ENCODE data around the gene RPAP3. TPM values are rescaled to one million over a fixed set of nuclear protein-coding genes. Genes with fewer than 3 reads are reported as not detected.

RPAP3 gene
- total and polyA plus RNA-seq, 9 of the 15 experiments (the other 6 are each of a cell fraction or from before 2014, with no cell fraction given): 40.0 to 92.1 (median 54.1) TPM

DNA sequence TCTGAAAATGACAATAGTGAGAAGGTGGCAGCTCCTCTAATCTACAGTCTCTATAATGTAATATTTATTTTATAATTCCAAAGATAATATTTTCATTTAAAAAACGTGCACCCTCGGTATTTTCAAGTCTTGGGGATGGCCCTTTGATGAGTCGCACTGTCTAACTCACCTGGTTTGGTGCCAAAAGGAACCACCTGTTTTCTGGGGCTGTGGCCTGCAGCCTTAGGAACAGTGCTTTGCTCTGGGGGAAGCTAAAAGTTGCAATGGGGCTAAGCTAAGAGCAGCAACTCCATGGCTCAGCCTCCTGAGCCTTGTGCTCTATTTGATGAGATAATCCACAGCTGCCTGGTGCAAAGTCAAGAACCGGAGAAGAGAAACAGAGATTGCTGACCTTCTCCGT, 25.9 kb upstream of the RPAP3 start:
- intact Hi-C loops (cut with micrococcal nuclease) (no loop called here), in situ Hi-C loops (cut with MboI) (no loop called here)
- no peak for TF ChIP-seq ATF7 (IDR thresholded peaks at IDR 0.05)
- TF ChIP-seq CBX2 (IDR thresholded peaks at IDR 0.05; ENCODE audit: insufficient read depth, low read length, poor library complexity, severe bottlenecking): no peak
- TF ChIP-seq, protein P1, sequence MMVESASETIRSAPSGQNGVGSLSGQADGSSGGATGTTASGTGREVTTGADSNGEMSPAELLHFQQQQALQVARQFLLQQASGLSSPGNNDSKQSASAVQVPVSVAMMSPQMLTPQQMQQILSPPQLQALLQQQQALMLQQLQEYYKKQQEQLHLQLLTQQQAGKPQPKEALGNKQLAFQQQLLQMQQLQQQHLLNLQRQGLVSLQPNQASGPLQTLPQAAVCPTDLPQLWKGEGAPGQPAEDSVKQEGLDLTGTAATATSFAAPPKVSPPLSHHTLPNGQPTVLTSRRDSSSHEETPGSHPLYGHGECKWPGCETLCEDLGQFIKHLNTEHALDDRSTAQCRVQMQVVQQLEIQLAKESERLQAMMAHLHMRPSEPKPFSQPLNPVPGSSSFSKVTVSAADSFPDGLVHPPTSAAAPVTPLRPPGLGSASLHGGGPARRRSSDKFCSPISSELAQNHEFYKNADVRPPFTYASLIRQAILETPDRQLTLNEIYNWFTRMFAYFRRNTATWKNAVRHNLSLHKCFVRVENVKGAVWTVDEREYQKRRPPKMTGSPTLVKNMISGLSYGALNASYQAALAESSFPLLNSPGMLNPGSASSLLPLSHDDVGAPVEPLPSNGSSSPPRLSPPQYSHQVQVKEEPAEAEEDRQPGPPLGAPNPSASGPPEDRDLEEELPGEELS (CRISPR knock-in tag; IDR thresholded peaks at IDR 0.05; ENCODE audit: borderline replicate concordance): no peak
- Histone ChIP-seq H2AFZ (ENCODE audit: low read depth, low read length) (no peak overlapping the region), H3K9ac (ENCODE audit: insufficient read depth in 1 of 2, low read depth in 2 of 2, low read length in 2 of 2) (no peak overlapping the region), H3K27me3 (ENCODE audit: control insufficient read depth in 2 of 2, insufficient read depth in 2 of 2, low read length in 2 of 2) (no peaks in the 10 kb centered on the region), H3K79me2 (ENCODE audit: control insufficient read depth, insufficient read depth, low read length) (no peaks in the 10 kb centered on the region), H3K4me3 (no peak overlapping the region), H3K27ac (ENCODE audit: extremely low read depth, low read depth, low read length) (no peak overlapping the region), H3K36me3 (ENCODE audit: control insufficient read depth, insufficient read depth, low read length) (no peaks in the 10 kb centered on the region), H3K4me1 (replicated peaks in 1 of 2; ENCODE audit: control insufficient read depth in 2 of 2, insufficient read depth in 2 of 2, low read length in 2 of 2) (peaks cover 13 to 23% of the 10 kb centered on the region in 2 experiments), H4K20me1 (replicated peaks; ENCODE audit: control insufficient read depth, insufficient read depth, low read length) (peaks cover 2% of the 10 kb centered on the region; the same call in 1 of the 2 replicates), H3K9me1 (ENCODE audit: control insufficient read depth, insufficient read depth, low read length) (no peaks in the 10 kb centered on the region), H3K9me3 (replicated peaks; ENCODE audit: control insufficient read depth, insufficient read depth, low read depth, low read length) (no peaks in the 10 kb centered on the region), H3K4me2 (ENCODE audit: insufficient read depth, low read length) (no peak overlapping the region)
- CTCF ChIA-PET (ENCODE audit: low intra/inter-chr PET ratio): no interaction called here
- no TSS peak for BruUV-seq (replicated peaks)
- no peak for FAIRE-seq
- 32% methylated on average over 5 of the region's 5 CpGs for WGBS (ENCODE audit: insufficient coverage, low coverage, missing lambda C conversion rate)
- no peak for DNase-seq (ENCODE audit: extremely low read depth in 1 of 4, low spot score in 3 of 4)
- no peak for ATAC-seq
- POLR2A ChIA-PET: interaction anchor here (0.7 to 3.0 kb wide), 6 partner anchors 9 to 102 kb away, joined by 3 to 8 read pairs (median 4); partner anchors contain the start of genes RAPGEF3 and RPAP3

Data from K562 (cell line).